HG03025 (cell line): ENCODE results near the gene CERKL.
"Not testable (repeated sequence)": the region's sequence is repeated elsewhere in the genome, so short reads cannot be mapped to it uniquely, and the experiment has no call there.

ENCODE experiments used
- ATAC-seq: cut with Tn5 transposase; IDR thresholded peaks from one replicate; pipeline ENCODE4 v1.9.1; 2021; ENCODE audit warnings: mild to moderate bottlenecking, moderate library complexity; ENCODE audit not compliant: unreplicated experiment, low FRiP score

CERKL gene

GRCh38 chr2:181656450-181657291, at the start of gene CERKL:
CERKL (minus strand) TSS chr2:181657105; CDS start chr2:181657006, 99 bp downstream.
- peak; percentile 88 for ATAC-seq

DNA sequence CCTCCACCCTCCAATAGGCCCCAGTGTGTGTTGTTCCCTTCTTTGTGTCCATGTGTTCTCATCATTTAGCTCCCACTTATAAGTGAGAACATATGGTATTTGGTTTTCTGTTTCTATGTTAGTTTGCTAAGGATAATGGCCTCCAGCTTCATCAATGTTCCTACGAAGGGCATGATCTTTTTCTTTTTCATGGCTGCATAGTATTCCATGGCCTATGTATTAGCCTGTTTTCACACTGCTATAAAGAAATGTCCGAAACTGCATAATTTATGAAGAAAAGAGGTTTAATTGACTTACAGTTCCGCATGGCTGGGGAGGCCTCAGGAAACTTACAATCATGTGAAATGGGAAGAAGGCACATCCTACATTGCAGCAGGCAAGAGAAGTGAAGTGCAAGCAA, 45.6 kb upstream of the CERKL start:
- ATAC-seq: not testable (repeated sequence)

DNA sequence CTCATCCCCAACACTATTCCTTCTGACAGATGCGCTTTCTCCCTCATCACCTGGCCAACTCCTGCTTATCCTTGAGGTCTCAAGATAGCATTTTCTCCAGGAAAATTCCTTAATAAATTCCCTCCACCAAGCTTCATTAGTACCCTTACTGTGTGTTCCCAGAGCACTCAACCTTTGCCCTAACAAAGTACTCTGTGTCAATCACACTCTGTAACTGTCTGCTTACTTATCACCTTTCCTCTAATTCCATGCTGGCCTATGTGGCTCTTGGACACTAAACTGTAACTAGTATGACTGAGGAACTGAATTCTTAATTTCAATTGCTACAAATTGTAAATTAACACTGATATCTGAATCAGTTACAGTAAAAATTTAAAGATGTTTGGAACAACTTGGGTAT, 41.3 kb upstream of the CERKL start:
- ATAC-seq: no peak

GRCh38 chr2:181697571-181697970, 40.7 kb upstream of the CERKL start:
- ATAC-seq: no peak

- no peak for ATAC-seq
Observed at GRCh38 chr2:181697126-181697525, 40.2 kb upstream of the CERKL start.

DNA sequence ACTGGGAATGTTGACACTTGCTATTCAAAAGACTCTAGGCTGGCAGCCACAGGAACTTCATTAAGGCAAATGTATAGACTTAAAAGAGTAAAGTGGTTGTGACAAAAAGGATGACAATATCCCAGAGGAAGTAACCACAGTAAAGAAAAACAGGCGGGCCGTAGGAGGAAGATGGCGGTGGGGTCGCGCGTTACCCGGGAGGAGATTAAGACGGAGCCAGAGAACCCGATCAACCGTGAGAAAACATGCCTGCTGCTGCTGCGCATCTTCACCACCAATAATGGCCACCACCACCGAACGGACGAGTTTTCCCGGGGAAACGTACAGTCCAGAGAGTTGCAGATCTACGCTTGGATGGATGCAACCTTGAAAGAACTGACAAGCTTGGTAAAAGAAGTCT, 37.4 kb upstream of the CERKL start:
- ATAC-seq: no peak

DNA sequence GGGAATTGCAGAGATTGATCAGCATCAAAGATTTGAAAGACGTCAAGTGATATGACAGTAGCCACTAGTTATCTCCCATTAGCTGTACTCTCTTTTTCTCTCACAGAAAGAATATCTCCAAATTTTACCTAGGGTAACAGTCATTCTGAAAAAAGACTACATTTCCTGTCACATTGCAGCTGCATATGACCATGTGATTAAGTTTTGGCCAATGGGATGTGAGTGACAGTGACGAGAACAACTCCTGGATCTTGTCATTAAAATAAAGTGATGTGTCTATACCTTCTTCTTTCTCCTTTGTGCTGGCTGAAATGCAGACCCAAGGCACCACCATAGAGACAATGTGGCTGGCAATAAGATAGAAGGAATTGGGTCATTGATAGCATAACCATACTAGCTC, 34.0 kb upstream of the CERKL start:
- ATAC-seq: no peak

DNA sequence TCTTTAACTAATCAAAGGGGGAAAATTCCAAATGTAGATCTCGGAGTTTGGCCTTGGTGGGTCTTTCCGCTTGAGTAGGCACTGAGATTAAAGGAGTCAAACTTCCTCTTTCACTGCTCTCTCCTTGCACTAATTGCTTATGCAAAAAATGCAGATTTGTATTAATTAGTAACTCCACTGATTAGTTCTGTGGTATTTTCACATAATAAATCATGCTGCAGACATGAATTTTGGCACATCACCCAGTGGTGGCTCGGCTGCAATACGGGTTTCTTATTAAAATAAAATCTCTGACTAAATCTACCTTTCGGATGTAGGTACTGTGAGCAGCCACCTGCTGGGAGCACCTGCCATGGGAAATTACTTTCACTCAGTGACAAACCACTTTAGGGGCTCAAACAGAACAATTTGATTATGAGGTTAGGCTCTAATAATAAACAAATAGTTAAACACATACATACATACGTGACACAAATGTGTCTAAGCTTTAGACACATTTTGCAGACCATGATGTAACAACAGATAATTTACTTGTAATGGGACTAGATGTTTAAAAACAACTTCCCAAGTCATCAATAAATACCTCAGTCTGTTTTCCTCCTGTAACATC, 29.8 kb upstream of the CERKL start:
- no peak for ATAC-seq

- no peak for ATAC-seq
Observed at GRCh38 chr2:181685150-181685688, 28.3 kb upstream of the CERKL start.

DNA sequence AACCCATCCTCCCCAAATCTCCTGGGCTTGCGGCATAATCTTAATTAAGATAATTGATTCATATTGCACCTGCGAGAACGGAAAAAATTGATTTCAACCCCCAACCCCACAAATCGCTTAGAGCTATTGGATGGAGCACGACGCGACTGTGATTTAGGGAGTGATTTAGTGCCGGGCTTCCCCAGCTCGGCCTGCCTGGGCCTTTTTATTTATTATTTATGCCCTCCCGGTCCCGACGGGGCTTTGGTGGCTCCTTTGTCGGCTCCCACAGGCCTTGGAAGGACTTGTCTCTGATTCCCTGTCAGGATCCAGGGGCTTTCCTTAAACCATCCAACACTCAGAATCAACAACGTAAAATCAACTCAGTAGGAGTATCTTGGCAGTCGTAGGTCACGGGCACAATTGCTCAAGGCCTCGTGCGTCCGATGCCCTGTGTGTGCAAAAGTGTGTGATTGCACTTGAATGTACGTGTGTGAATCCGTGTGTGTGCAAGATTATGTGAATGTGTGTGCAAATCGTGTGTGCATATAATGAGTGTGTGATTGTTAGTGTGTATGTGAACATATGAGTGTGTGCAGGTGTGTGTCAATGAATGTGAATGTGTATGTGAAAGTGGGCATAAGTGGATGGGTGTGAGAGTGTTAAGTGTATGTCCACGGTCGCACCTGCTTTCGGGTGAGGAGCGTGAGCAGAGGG, 27.7 kb upstream of the CERKL start:
- no peak for ATAC-seq

GRCh38 chr2:181683518-181684453, 26.9 kb upstream of the CERKL start:
- ATAC-seq: no peak

DNA sequence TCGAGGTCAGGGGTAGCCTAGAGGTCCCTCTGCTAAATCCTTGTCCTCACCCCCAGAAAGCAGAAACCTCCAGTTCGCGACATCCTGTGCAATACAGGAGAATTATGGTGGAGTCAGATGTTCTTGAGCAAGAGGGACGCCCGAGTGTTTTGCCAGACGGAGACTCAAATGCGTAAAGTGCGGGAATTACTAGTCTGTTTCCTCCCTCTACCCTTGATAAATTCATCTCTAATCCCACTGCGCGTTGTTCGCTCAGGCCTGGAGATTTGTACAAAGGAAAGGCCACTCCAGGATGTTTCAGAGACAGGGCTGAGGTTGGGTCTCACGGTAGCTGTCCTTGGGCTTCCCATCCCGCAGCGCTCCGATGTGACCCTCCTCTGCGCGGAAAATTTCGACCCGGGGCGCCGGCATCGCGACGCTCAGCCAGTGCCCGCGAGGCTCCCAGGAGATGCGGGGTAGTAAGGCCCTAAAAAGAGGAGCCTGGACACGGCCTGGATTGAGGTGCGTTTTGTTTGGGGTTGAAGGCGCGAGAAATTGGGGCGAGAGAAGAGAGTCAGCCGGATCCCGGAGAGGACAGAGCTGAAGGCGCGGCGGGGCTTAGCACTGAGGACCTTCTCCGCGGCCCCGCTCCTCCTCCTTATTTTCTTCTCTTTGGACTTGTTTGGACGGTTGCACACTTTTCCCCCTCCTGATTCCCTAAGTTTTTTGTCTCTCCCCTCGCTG, 26.1 kb upstream of the CERKL start:
- ATAC-seq: no peak

- no peak for ATAC-seq
Observed at GRCh38 chr2:181682026-181682789, 25.3 kb upstream of the CERKL start.

- no peak for ATAC-seq
Observed at GRCh38 chr2:181680937-181681811, 24.3 kb upstream of the CERKL start.

GRCh38 chr2:181680055-181680936, 23.4 kb upstream of the CERKL start, which contains the start of gene NEUROD1:
NEUROD1 (minus strand) TSS chr2:181680517; CDS start chr2:181678860, 1,657 bp downstream.
- ATAC-seq: no peak

DNA sequence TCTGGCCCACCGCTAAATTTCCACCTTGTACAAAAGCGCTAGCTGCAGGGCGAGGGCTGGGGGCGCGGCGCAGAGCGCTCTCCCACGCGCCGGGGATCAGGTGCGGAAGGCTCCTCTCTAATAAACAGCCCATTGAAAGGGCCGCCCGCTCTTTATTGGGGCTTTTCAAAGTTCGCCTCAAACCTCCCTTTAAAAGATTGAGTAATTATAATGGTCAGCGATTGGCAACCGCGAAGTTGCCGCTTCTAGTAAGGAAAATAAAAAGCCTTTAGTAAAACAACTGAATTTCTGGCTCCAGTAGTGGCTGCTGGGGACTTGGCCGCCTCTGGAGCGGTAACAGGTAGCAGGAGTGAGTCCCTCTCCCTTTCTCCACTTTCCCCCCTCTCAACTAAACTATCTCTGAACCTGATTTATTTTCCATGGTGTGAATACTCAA, 22.7 kb upstream of the CERKL start:
- ATAC-seq: no peak
